Endothelial cell (in vitro differentiated cells): ENCODE data around the gene MLLT6. TPM values are rescaled to one million over a fixed set of nuclear protein-coding genes. Genes with fewer than 3 reads are reported as not detected.

ENCODE experiments used
- DNase-seq: peaks from one replicate; pipeline ENCODE4 v3.0.0; 2021; ENCODE audit warnings: low spot score
- H3K27ac Mint-ChIP-seq: one replicate; pipeline ENCODE4 v1.8.0; 2021; ENCODE audit warnings: mixed read lengths, inconsistent platforms; ENCODE audit not compliant: unreplicated experiment
- H3K27me3 Mint-ChIP-seq: one replicate; pipeline ENCODE4 v1.8.0; 2021; ENCODE audit warnings: mild to moderate bottlenecking, moderate library complexity, mixed read lengths, inconsistent platforms; ENCODE audit not compliant: unreplicated experiment
- H3K36me3 Mint-ChIP-seq: one replicate; pipeline ENCODE4 v1.8.0; 2021; ENCODE audit warnings: mild to moderate bottlenecking, low read depth, mixed read lengths, inconsistent platforms; ENCODE audit not compliant: unreplicated experiment
- H3K4me1 Mint-ChIP-seq: one replicate; pipeline ENCODE4 v1.8.0; 2021; ENCODE audit warnings: mild to moderate bottlenecking, mixed read lengths, inconsistent platforms; ENCODE audit not compliant: unreplicated experiment
- H3K4me3 Mint-ChIP-seq: one replicate; pipeline ENCODE4 v1.8.0; 2021; ENCODE audit warnings: mild to moderate bottlenecking, mixed read lengths, inconsistent platforms; ENCODE audit not compliant: unreplicated experiment
- H3K9me3 Mint-ChIP-seq: one replicate; pipeline ENCODE4 v1.8.0; 2021; ENCODE audit warnings: mixed read lengths, inconsistent platforms; ENCODE audit not compliant: unreplicated experiment
- CTCF ChIP-seq: fragments of 200-600 bp; sonication (generic); IDR thresholded peaks from one replicate; pipeline ENCODE4 v1.5.0; 2021; ENCODE audit warnings: antibody characterized with exemption; ENCODE audit not compliant: unreplicated experiment
- total RNA-seq: library from RNA; stranded (reverse); fragmentation: NEBNext Ultra II Directional; extraction: Animal tissue kit (Norgen Biotek cat#: 25700); gene quantifications from one replicate; pipeline ENCODE4 v1.2.1, GENCODE V29; 2021; ENCODE audit not compliant: unreplicated experiment

MLLT6 gene
- total RNA-seq, 1 donor from 2014 or later, result 33.8 TPM

GRCh38 chr17:38667099-38667786, 37.8 kb upstream of the MLLT6 start:
- no peaks in the 10 kb centered on the region for H3K36me3 Mint-ChIP-seq
- H3K27ac Mint-ChIP-seq, result no peak overlapping the region
- H3K27me3 Mint-ChIP-seq, result peaks cover 41% of the 10 kb centered on the region
- peaks cover 7% of the 10 kb centered on the region for H3K4me1 Mint-ChIP-seq
- peak; percentile 96 for TF ChIP-seq CTCF
- no peaks in the 10 kb centered on the region for H3K9me3 Mint-ChIP-seq
- H3K4me3 Mint-ChIP-seq, result no peak overlapping the region
- peak; percentile 74 for DNase-seq

GRCh38 chr17:38667787-38668122, 37.3 kb upstream of the MLLT6 start:
- Mint-ChIP-seq H3K27ac (no peak overlapping the region), H3K4me3 (no peak overlapping the region), H3K27me3 (peaks cover 39% of the 10 kb centered on the region), H3K36me3 (no peaks in the 10 kb centered on the region), H3K4me1 (peaks cover 10% of the 10 kb centered on the region), H3K9me3 (no peaks in the 10 kb centered on the region)
- TF ChIP-seq CTCF, result peak; percentile 45
- no peak for DNase-seq

GRCh38 chr17:38669520-38669919, 35.6 kb upstream of the MLLT6 start:
- Mint-ChIP-seq H3K4me1 (peaks cover 10% of the 10 kb centered on the region), H3K27ac (no peak overlapping the region), H3K9me3 (no peaks in the 10 kb centered on the region), H3K27me3 (peaks cover 33% of the 10 kb centered on the region), H3K36me3 (no peaks in the 10 kb centered on the region), H3K4me3 (no peak overlapping the region)
- DNase-seq, result no peak
- TF ChIP-seq CTCF, result no peak

GRCh38 chr17:38671939-38672720, 32.9 kb upstream of the MLLT6 start:
- no peaks in the 10 kb centered on the region for H3K9me3 Mint-ChIP-seq
- peaks cover 39% of the 10 kb centered on the region for H3K27me3 Mint-ChIP-seq
- DNase-seq, result no peak
- no peaks in the 10 kb centered on the region for H3K36me3 Mint-ChIP-seq
- no peak overlapping the region for H3K27ac Mint-ChIP-seq
- TF ChIP-seq CTCF, result no peak
- H3K4me3 Mint-ChIP-seq, result peak overlapping the region; percentile 77
- peaks cover 19% of the 10 kb centered on the region for H3K4me1 Mint-ChIP-seq
